Activated T-helper 1 cell treated with Interleukin-2 at 50 U/mL for 16 hours (primary cell): ENCODE measurements around the gene OCA2.
"Not testable (repeated sequence)": the region's sequence is repeated elsewhere in the genome, so short reads cannot be mapped to it uniquely, and the experiment has no call there.

Experiments used
- DNase-seq: peaks from one replicate; pipeline ENCODE4 v3.0.0-alpha.2; 2020; ENCODE audit warnings: low read depth

The OCA2 gene

DNA sequence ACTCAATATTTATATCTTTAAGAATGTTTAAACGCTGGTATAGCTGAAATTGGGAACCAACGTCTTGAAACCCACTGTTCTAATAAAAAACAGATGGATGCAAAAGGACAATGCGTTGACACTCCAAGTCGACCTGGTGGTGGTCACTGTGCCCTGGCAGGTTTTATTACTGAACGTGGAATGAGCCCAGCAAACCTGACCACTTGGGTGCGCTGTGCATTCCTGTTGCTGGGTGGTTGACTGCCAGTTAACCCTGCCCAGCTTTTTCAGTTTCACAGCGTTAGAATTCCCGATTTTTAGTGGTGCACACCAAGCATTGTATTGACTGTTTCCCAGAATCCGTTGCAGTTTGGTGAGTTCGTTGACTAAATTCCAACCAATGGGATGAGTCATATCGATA lies 384.4 kb downstream of the OCA2 start:
- DNase-seq, result no peak

DNA sequence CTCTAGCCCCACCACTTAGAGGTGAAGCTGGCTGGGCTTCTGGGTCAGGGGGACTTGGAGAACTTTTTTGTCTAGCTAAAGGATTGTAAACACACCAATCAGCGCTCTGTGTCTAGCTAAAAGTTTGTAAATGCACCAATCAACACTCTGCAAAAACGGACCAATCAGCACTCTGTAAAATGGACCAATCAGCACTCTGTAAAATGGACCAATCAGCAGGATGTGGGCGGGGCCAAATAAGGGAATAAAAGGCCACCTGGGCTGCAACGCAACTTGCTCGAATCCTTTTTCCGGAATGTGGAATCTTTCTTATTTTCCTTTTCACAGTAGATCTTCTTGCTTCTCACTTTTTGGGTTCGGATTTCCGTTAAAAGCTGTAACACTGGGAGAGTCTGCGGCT lies 385.3 kb downstream of the OCA2 start:
- DNase-seq, result not testable (repeated sequence)

- no peak for DNase-seq
Observed at GRCh38 chr15:27707257-27707656, 391.9 kb downstream of the OCA2 start.

- DNase-seq, result no peak
Observed at GRCh38 chr15:27706300-27706699, 392.8 kb downstream of the OCA2 start.

GRCh38 chr15:27705056-27705455 lies 394.1 kb downstream of the OCA2 start:
- DNase-seq, result no peak
